GM12878 (cell line): Measurements from ENCODE around the gene ARL14EP. TPM values are rescaled to one million over a fixed set of nuclear protein-coding genes. Genes with fewer than 3 reads are reported as not detected.
A peak's percentile ranks its signal among the peaks of the same experiment; 100 is the strongest.

Source experiments
- ATAC-seq: fragments of 200-7000 bp; cut with Tn5 transposase; 3 replicates; pipeline ENCODE4 v1.9.1; 2020; ENCODE audit warnings: mild to moderate bottlenecking, moderate library complexity
- BruUV-seq: library from RNA; stranded (reverse); fragments of 400-500 nt; replicated peaks from 2 replicates; lab custom pipeline; 2021; lab: Mats Ljungman, UMichigan
- CTCF ChIA-PET: fragments of 300-600 bp; sonication (Branson Sonifier 250); formaldehyde crosslinking; extraction: SDS; loops from one replicate; lab custom pipeline; 2021; ENCODE audit warnings: inconsistent platforms; lab: Yijun Ruan, JAX
- POLR2A ChIA-PET: fragments of 350-600 bp; formaldehyde crosslinking; extraction: SDS; loops from one replicate; lab custom pipeline; 2021; ENCODE audit warnings: inconsistent platforms; lab: Charles Lee
- RAD21 ChIA-PET: fragments of 300-600 bp; sonication (Branson Sonifier 250); formaldehyde crosslinking; loops from one replicate; lab custom pipeline; 2023; ENCODE audit warnings: antibody characterized with exemption; ENCODE audit not compliant: unreplicated experiment; lab: Charles Lee
- SMC1A ChIA-PET: fragments of 300-600 bp; sonication (Branson Sonifier 250); formaldehyde crosslinking; loops from one replicate; lab custom pipeline; 2023; ENCODE audit not compliant: unreplicated experiment, uncharacterized antibody; lab: Charles Lee
- DNase-seq: peaks from one replicate; pipeline ENCODE4 v3.0.0-alpha.2; 2011; ENCODE audit warnings: low read depth, low spot score
- FAIRE-seq: peaks from 3 replicates; lab custom pipeline; 2011; peaks lifted over from hg19 to GRCh38; lab: Jason Lieb, UNC
- H2AFZ ChIP-seq: 2 replicates; pipeline ENCODE4 v1.6.0; 2011; ENCODE audit warnings: low read depth, low read length, control low read depth; ENCODE audit not compliant: control insufficient read depth
- H3K27ac ChIP-seq: 2 replicates; pipeline ENCODE4 v1.5.1; 2011; ENCODE audit warnings: control low read depth; ENCODE audit not compliant: control insufficient read depth, insufficient read depth
- H3K27me3 ChIP-seq, 2 experiments: replicated peaks in 1 of 2; 2 replicates each; pipeline versions ENCODE4 v1.6.0 to v1.6.1; 2011; ENCODE audit warnings: low read length in 1 of 2; ENCODE audit not compliant: control insufficient read depth in 2 of 2, insufficient read depth in 2 of 2
- H3K36me3 ChIP-seq, 2 experiments: 2 replicates each; pipeline ENCODE4 v1.5.1; 2011; ENCODE audit warnings: low read length in 1 of 2; ENCODE audit not compliant: control insufficient read depth in 2 of 2, insufficient read depth in 2 of 2
- H3K4me1 ChIP-seq: 2 replicates; pipeline ENCODE4 v1.6.1; 2011; ENCODE audit warnings: mild to moderate bottlenecking, low read length, moderate library complexity, mixed read lengths; ENCODE audit not compliant: control insufficient read depth, insufficient read depth
- H3K4me2 ChIP-seq: 2 replicates; pipeline ENCODE4 v1.6.0; 2011; ENCODE audit warnings: control low read depth; ENCODE audit not compliant: control insufficient read depth, insufficient read depth
- H3K4me3 ChIP-seq: fragments of 200-600 bp; sonication (generic); 2 replicates; pipeline ENCODE4 v1.5.1; 2016
- H3K79me2 ChIP-seq: 2 replicates; pipeline ENCODE4 v1.6.0; 2011; ENCODE audit warnings: low read length; ENCODE audit not compliant: control insufficient read depth, insufficient read depth
- H3K9ac ChIP-seq: 2 replicates; pipeline ENCODE4 v1.8.0; 2011; ENCODE audit warnings: low read length, control low read depth, mixed read lengths; ENCODE audit not compliant: control insufficient read depth, insufficient read depth
- H3K9me3 ChIP-seq: replicated peaks from 3 replicates; pipeline ENCODE4 v1.5.1; 2011; ENCODE audit warnings: mild to moderate bottlenecking, low read length; ENCODE audit not compliant: control insufficient read depth, insufficient read depth
- H4K20me1 ChIP-seq: 2 replicates; pipeline ENCODE4 v1.6.0; 2011; ENCODE audit not compliant: control insufficient read depth, insufficient read depth
- MTA3 ChIP-seq: IDR thresholded peaks from 2 replicates; pipeline ENCODE4 v1.6.1; 2012; ENCODE audit warnings: low read length, inconsistent platforms, borderline replicate concordance
- POLR2AphosphoS5 ChIP-seq: IDR thresholded peaks from 2 replicates; pipeline ENCODE4 v1.6.1; 2011; ENCODE audit warnings: mild to moderate bottlenecking, low read length, inconsistent platforms
- SPI1 ChIP-seq: IDR thresholded peaks from 2 replicates; pipeline ENCODE4 v1.6.1; 2011; ENCODE audit warnings: low read depth, mild to moderate bottlenecking, low read length, moderate library complexity, borderline replicate concordance; ENCODE audit not compliant: insufficient read depth
- ZBED1 ChIP-seq: IDR thresholded peaks from 2 replicates; pipeline ENCODE4 v1.6.1; 2016; ENCODE audit warnings: borderline replicate concordance
- WGBS: methylation state at CpG from one replicate; pipeline ENCODE4 v1.1.6; 2016; ENCODE audit warnings: low lambda C conversion rate; ENCODE audit not compliant: insufficient replicate concordance, insufficient coverage; ENCODE audit errors: missing lambda C conversion rate; 5-methylcytosine and 5-hydroxymethylcytosine counted together
- in situ Hi-C: fragments of 300-500 bp; cut with MboI; formaldehyde crosslinking; loops from 9 replicates; pipeline ENCODE4 v1.14.3; 2018; ENCODE audit warnings: mixed read lengths
- intact Hi-C: fragments of 100-400 bp; cut with micrococcal nuclease; formaldehyde crosslinking; loops from one replicate; pipeline ENCODE4 v1.14.2; 2022; ENCODE audit not compliant: unreplicated experiment
- polyA plus RNA-seq, 11 experiments: library from polyadenylated mRNA; depleted of rRNA in 4 of 11; unstranded in 6 of 11; stranded (reverse) in 5 of 11; fragments of >200 nt; fragmentation: Nextera tagmentation in 4 of 11; fragmentation: Illumina TruSeq in 1 of 11; extraction: Ambion mirVana in 4 of 11; extraction: Trizol in 1 of 11; gene quantifications; 1 replicate in 1 of 11; 2 replicates in 10 of 11; pipeline versions ENCODE4 v1.2.1 to v1.2.3, GENCODE V29; 2011 to 2016; ENCODE audit warnings: inconsistent platforms in 2 of 11, missing spikeins in 2 of 11, low read depth in 1 of 11
- total RNA-seq, 4 experiments: library from RNA; depleted of rRNA in 3 of 4; stranded (reverse); fragments of >200 nt in 3 of 4; fragmentation: Illumina TruSeq in 1 of 4; extraction: Trizol in 1 of 4; gene quantifications; 2 replicates each; pipeline versions ENCODE4 v1.2.1 to v1.2.3, GENCODE V29; 2013 to 2021
- TF ChIP-seq, protein P1 (sequence below): fragments of 450-650 bp; IDR thresholded peaks from 2 replicates; pipeline ENCODE4 v1.6.1; 2017; ENCODE audit warnings: antibody characterized with exemption, mild to moderate bottlenecking, moderate library complexity

ARL14EP gene
- total and polyA plus RNA-seq, 10 of the 15 experiments (the other 5 are each of a cell fraction or from before 2014, with no cell fraction given) = 18.1 to 59.8 (median 42.8) TPM

DNA sequence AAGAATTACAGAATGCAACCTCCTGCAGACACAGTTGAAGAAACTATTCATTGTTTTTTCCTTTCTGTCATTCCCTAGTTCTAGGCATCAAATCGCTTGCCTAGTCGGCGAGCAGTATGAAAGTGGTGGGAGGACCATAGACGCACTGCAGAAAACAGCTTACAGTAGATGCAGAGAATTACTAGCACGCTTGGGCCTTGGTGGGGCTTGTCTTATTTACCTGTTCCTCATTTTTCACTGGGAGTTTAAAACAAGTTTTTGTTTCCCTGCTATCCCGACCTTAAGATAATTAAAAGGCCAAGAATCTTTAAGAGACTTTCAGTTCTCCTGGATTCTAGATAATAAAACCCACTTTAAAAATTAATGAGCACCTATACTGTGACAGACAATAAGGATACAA lies 713 bp upstream of the ARL14EP start:
- H3K4me3 ChIP-seq = peak overlapping the region; percentile 100; the same call in 1 of the 2 replicates
- peak overlapping the region; percentile 64 for H3K4me2 ChIP-seq
- 65% methylated on average over 6 of the region's 6 CpGs for WGBS
- TF ChIP-seq ZBED1 = no peak
- 0 out of 2 replicates have a peak, but pooled peaks have one; percentile 23 for TF ChIP-seq MTA3
- TF ChIP-seq SPI1 = peak; percentile 18; the same call in 1 of the 2 replicates
- in situ Hi-C loops (no loop called here), intact Hi-C loops (loop anchor here (2.0 to 10.0 kb wide), 2 partner anchors 21 to 987 kb away; no protein-coding TSS in a partner anchor)
- H3K27me3 ChIP-seq = no peaks in the 10 kb centered on the region
- peak overlapping the region; percentile 87 for H2AFZ ChIP-seq
- no peak for DNase-seq
- H3K79me2 ChIP-seq = peaks cover 43% of the 10 kb centered on the region
- ChIA-PET SMC1A (interaction anchor here (1.0 to 10.4 kb wide), 5 partner anchors 7 to 125 kb away, joined by 4 to 71 read pairs (median 18); no protein-coding TSS in a partner anchor), CTCF (interaction anchor here (1.4 to 6.3 kb wide), 8 partner anchors 7 to 126 kb away, joined by 4 to 46 read pairs (median 7); no protein-coding TSS in a partner anchor), POLR2A (interaction anchor here (1.1 to 7.1 kb wide), 6 partner anchors 9 to 22 kb away, joined by 3 to 42 read pairs (median 6); no protein-coding TSS in a partner anchor), RAD21 (interaction anchor here (1.2 to 6.5 kb wide), 4 partner anchors 9 to 22 kb away, joined by 4 to 38 read pairs (median 10); no protein-coding TSS in a partner anchor)
- H3K36me3 ChIP-seq = no peaks in the 10 kb centered on the region
- no peaks in the 10 kb centered on the region for H3K9me3 ChIP-seq
- no peaks in the 10 kb centered on the region for H4K20me1 ChIP-seq
- H3K4me1 ChIP-seq = peaks cover 2% of the 10 kb centered on the region; the same call in 1 of the 2 replicates
- no TSS peak for BruUV-seq
- ATAC-seq = no peak
- H3K9ac ChIP-seq = no peak overlapping the region; the same call in 1 of the 2 replicates
- H3K27ac ChIP-seq = no peak overlapping the region
- FAIRE-seq = no peak

- Histone ChIP-seq H3K4me2 (peak overlapping the region; percentile 92), H3K27me3 (no peaks in the 10 kb centered on the region), H3K4me1 (peaks cover 2% of the 10 kb centered on the region; the same call in 1 of the 2 replicates), H4K20me1 (no peaks in the 10 kb centered on the region), H2AFZ (no peak overlapping the region), H3K27ac (peak overlapping the region; percentile 56), H3K36me3 (0 out of 4 replicates have a peak, but pooled peaks cover 0 to 3% of the 10 kb centered on the region in 2 experiments), H3K4me3 (no peak overlapping the region; the same call in 1 of the 2 replicates), H3K9me3 (no peaks in the 10 kb centered on the region), H3K9ac (no peak overlapping the region), H3K79me2 (peaks cover 69% of the 10 kb centered on the region)
- ATAC-seq (no peak), DNase-seq (no peak), FAIRE-seq (no peak)
- ChIA-PET RAD21 (interaction anchor here (0.6 to 6.5 kb wide), 6 partner anchors 9 to 165 kb away, joined by 3 to 38 read pairs (median 5); no protein-coding TSS in a partner anchor), SMC1A (interaction anchor here (1.0 to 10.4 kb wide), 8 partner anchors 10 to 198 kb away, joined by 4 to 71 read pairs (median 16); no protein-coding TSS in a partner anchor), CTCF (interaction anchor here (1.2 to 6.3 kb wide), 8 partner anchors 9 to 198 kb away, joined by 3 to 46 read pairs (median 7); no protein-coding TSS in a partner anchor), POLR2A (interaction anchor here (0.9 to 7.1 kb wide), 5 partner anchors 10 to 18 kb away, joined by 3 to 42 read pairs (median 11); no protein-coding TSS in a partner anchor)
- intact Hi-C loops (loop anchor here (10.0 kb wide), 1 partner anchor 991 kb away; no protein-coding TSS in a partner anchor), in situ Hi-C loops (loop anchor here (25.0 kb wide), 1 partner anchor 1761 kb away; the partner anchor contains the start of gene RCN1)
- TF ChIP-seq, protein P1, sequence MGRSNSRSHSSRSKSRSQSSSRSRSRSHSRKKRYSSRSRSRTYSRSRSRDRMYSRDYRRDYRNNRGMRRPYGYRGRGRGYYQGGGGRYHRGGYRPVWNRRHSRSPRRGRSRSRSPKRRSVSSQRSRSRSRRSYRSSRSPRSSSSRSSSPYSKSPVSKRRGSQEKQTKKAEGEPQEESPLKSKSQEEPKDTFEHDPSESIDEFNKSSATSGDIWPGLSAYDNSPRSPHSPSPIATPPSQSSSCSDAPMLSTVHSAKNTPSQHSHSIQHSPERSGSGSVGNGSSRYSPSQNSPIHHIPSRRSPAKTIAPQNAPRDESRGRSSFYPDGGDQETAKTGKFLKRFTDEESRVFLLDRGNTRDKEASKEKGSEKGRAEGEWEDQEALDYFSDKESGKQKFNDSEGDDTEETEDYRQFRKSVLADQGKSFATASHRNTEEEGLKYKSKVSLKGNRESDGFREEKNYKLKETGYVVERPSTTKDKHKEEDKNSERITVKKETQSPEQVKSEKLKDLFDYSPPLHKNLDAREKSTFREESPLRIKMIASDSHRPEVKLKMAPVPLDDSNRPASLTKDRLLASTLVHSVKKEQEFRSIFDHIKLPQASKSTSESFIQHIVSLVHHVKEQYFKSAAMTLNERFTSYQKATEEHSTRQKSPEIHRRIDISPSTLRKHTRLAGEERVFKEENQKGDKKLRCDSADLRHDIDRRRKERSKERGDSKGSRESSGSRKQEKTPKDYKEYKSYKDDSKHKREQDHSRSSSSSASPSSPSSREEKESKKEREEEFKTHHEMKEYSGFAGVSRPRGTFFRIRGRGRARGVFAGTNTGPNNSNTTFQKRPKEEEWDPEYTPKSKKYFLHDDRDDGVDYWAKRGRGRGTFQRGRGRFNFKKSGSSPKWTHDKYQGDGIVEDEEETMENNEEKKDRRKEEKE = no peak
- peak; percentile 35; the same call in 1 of the 2 replicates for TF ChIP-seq POLR2AphosphoS5
- no TSS peak for BruUV-seq
- 46% methylated on average over 2 of the region's 2 CpGs for WGBS
These were observed 3.3 kb downstream of the ARL14EP start for GRCh38 chr11:30326114-30326778.
